ENCODE data around the gene COLGALT1. TPM values are rescaled to one million over a fixed set of nuclear protein-coding genes. Genes with fewer than 3 reads are reported as not detected.

COLGALT1 gene
- total RNA-seq, 1 experiment from 2014 or later = 25.5 TPM

DNA sequence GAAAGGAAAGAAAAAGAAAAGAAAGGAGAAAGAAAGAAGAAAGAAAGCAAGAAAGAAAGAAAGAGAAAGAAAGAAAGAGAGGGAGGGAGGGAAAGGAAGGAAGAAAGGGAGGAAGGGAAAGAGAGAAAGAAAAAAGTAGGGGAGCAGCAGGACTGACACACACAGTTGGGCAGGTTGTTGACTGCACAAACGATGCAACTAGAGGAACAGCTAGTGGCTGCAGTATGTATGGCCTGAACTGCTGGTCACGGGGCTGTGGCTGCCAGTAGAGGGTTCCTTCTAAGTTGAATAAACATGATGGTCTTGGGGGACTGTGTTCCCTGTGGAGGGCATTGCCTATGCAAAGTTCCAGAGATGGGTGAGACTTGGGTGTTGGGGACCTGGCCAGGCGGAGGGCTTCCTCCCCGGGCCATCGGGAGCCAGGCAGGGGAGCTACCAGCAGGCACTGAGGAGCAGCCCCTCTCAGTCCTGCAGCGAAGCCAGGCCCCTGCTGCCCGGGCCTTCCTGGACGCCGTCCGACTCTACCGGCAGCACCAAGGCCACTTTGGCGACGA is 16.7 kb upstream of the COLGALT1 start:
- H3K9me3 ChIP-seq (ENCODE audit: low read length) = no peaks in the 10 kb centered on the region
- H3K4me1 ChIP-seq (ENCODE audit: low read length) = peaks cover 10% of the 10 kb centered on the region
- H3K9ac ChIP-seq (ENCODE audit: low read length) = no peak overlapping the region
- H3K36me3 ChIP-seq (ENCODE audit: insufficient read depth, low read length) = no peaks in the 10 kb centered on the region
- H3K27me3 ChIP-seq (ENCODE audit: low read length) = no peaks in the 10 kb centered on the region
- no peak overlapping the region for H2AFZ ChIP-seq (ENCODE audit: low read length)
- H4K20me1 ChIP-seq (ENCODE audit: insufficient read depth, low read depth, low read length) = no peaks in the 10 kb centered on the region
- no peak overlapping the region for H3K27ac ChIP-seq (ENCODE audit: low read length)
- no peaks in the 10 kb centered on the region for H3K9me2 ChIP-seq (replicated peaks; ENCODE audit: insufficient read depth, low read length)
- H3K4me2 ChIP-seq (ENCODE audit: low read depth, low read length, poor library complexity, severe bottlenecking) = peak overlapping the region; percentile 56
- no peaks in the 10 kb centered on the region for H3K79me2 ChIP-seq (ENCODE audit: low read length)
- peak overlapping the region; percentile 17; the same call in 1 of the 2 replicates for H3K4me3 ChIP-seq (ENCODE audit: low read length)
- peak; percentile 72 for DNase-seq

DNA sequence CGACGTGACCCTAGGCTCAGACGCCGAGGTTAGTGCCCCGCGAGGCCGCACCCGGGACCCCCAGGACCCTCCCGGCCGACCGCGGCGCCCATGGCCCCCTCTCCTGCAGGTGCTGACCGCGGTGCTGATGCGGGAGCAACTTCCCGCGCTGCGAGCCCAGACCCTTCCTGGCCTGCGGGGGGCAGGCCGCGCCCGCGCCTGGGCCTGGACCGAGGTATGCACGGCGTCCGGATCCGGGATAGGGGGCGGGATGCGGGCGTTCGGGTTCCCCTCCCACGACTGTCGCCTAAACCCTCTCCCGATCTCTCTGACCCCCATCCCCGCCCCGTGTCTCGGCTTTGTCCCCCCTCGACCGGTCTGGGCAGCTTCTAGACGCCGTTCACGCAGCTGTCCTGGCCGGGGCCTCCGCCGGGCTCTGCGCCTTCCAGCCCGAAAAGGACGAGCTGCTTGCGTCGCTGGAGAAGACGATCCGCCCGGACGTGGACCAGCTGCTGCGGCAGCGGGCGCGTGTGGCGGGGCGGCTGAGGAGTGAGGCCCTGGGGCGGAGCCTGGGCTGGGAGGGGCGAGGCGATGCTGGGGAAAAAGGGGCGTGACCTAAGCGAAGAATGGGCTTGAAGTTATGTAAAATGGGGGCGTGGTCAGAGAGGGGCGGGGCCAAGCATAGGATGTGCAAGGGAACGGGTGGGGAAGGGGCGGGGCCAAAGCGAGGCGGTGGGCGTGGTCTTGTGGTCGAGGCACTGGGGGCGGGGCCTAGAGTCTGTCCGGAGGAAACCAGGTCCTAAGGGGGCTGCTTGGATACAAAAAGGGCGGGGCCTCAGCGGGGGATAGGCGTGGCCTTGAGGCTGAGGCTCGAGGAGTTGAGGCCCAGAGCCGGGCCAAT is 16.0 kb upstream of the COLGALT1 start:
- Histone ChIP-seq H3K9ac (ENCODE audit: low read length) (no peak overlapping the region; the same call in 1 of the 2 replicates), H3K9me3 (ENCODE audit: low read length) (no peaks in the 10 kb centered on the region), H3K9me2 (replicated peaks; ENCODE audit: insufficient read depth, low read length) (no peaks in the 10 kb centered on the region), H3K27me3 (ENCODE audit: low read length) (no peaks in the 10 kb centered on the region), H3K36me3 (ENCODE audit: insufficient read depth, low read length) (no peaks in the 10 kb centered on the region), H3K27ac (ENCODE audit: low read length) (no peak overlapping the region), H3K79me2 (ENCODE audit: low read length) (no peaks in the 10 kb centered on the region), H3K4me3 (ENCODE audit: low read length) (peak overlapping the region; percentile 17; the same call in 1 of the 2 replicates), H4K20me1 (ENCODE audit: insufficient read depth, low read depth, low read length) (no peaks in the 10 kb centered on the region), H3K4me2 (ENCODE audit: low read depth, low read length, poor library complexity, severe bottlenecking) (peak overlapping the region; percentile 56), H2AFZ (ENCODE audit: low read length) (no peak overlapping the region), H3K4me1 (ENCODE audit: low read length) (peaks cover 10% of the 10 kb centered on the region)
- peak; percentile 99 for DNase-seq

DNA sequence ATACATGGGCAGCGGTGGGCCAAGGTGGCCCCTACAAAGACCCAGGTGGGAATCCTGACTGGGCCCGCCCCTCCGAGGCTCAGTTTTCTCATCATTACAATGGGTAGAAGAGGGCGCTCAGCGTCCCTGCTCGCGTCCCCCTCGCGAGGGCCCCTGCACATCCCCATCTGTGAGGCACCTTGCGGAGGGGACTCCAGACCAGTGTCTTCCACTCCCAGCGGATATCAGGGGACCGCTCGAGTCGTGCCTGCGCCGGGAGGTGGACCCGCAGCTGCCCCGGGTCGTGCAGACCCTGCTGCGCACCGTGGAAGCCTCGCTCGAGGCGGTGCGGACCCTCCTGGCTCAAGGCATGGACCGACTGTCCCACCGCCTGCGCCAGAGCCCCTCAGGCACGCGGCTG is 15.3 kb upstream of the COLGALT1 start:
- Histone ChIP-seq H3K79me2 (ENCODE audit: low read length) (no peaks in the 10 kb centered on the region), H3K9me2 (replicated peaks; ENCODE audit: insufficient read depth, low read length) (no peaks in the 10 kb centered on the region), H3K9me3 (ENCODE audit: low read length) (no peaks in the 10 kb centered on the region), H3K27ac (ENCODE audit: low read length) (no peak overlapping the region), H4K20me1 (ENCODE audit: insufficient read depth, low read depth, low read length) (no peaks in the 10 kb centered on the region), H3K9ac (ENCODE audit: low read length) (no peak overlapping the region), H2AFZ (ENCODE audit: low read length) (no peak overlapping the region), H3K4me3 (ENCODE audit: low read length) (no peak overlapping the region), H3K27me3 (ENCODE audit: low read length) (no peaks in the 10 kb centered on the region), H3K36me3 (ENCODE audit: insufficient read depth, low read length) (no peaks in the 10 kb centered on the region), H3K4me1 (ENCODE audit: low read length) (peaks cover 10% of the 10 kb centered on the region), H3K4me2 (ENCODE audit: low read depth, low read length, poor library complexity, severe bottlenecking) (no peak overlapping the region)
- no peak for DNase-seq

DNA sequence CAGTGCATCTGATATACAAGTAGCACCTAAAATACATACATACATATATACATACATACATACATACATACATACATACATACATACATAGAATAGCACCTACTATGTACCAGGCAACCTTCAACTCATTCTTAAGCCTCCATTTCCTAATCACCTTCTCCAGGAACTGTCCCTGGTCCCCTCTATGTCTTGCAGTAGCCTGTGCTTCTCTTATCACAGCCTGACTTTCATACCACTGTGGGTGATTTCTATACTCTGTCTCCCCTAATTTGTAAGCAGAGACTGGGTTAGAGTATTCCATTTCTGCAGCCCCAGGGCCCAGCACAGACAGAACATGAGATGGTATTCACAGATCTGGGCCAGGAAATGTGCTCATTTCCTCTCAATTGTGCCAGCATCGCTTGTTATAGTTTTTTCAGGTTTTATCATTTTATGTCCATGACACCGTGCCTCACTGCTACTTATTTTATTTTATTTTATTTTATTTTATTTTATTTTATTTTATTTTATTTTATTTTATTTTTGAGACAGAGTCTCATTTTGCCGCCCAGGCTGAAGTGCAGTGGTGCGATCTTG is 14.2 kb upstream of the COLGALT1 start:
- Histone ChIP-seq H4K20me1 (ENCODE audit: insufficient read depth, low read depth, low read length) (no peaks in the 10 kb centered on the region), H3K9me3 (ENCODE audit: low read length) (no peaks in the 10 kb centered on the region), H3K9ac (ENCODE audit: low read length) (no peak overlapping the region), H3K79me2 (ENCODE audit: low read length) (no peaks in the 10 kb centered on the region), H3K36me3 (ENCODE audit: insufficient read depth, low read length) (no peaks in the 10 kb centered on the region), H3K4me2 (ENCODE audit: low read depth, low read length, poor library complexity, severe bottlenecking) (no peak overlapping the region), H3K9me2 (replicated peaks; ENCODE audit: insufficient read depth, low read length) (no peaks in the 10 kb centered on the region), H2AFZ (ENCODE audit: low read length) (no peak overlapping the region), H3K27me3 (ENCODE audit: low read length) (no peaks in the 10 kb centered on the region), H3K4me3 (ENCODE audit: low read length) (no peak overlapping the region), H3K27ac (ENCODE audit: low read length) (no peak overlapping the region), H3K4me1 (ENCODE audit: low read length) (peaks cover 10% of the 10 kb centered on the region)
- no peak for DNase-seq

DNA sequence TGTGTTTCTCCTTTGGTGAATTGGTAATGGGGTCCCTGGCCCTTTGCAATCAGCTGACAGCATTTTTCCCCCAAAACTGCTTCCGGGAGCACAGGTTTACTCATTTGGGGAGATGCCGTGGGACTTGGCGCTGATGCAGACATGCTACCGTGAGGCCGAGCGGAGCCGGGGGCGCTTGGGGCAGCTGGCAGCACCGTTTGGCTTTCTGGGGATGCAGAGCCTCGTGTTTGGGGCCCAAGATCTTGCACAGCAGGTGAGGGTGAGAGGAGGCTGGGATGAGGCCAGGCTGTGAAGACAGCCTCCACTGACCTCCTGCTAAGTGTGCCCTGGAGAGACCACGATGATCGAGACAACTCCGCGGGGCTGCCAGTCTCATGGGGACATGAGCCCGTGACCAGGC is 13.4 kb upstream of the COLGALT1 start:
- H3K4me3 ChIP-seq (ENCODE audit: low read length) = no peak overlapping the region
- no peaks in the 10 kb centered on the region for H4K20me1 ChIP-seq (ENCODE audit: insufficient read depth, low read depth, low read length)
- peaks cover 10% of the 10 kb centered on the region for H3K4me1 ChIP-seq (ENCODE audit: low read length)
- DNase-seq = no peak
- no peak overlapping the region for H2AFZ ChIP-seq (ENCODE audit: low read length)
- H3K27ac ChIP-seq (ENCODE audit: low read length) = no peak overlapping the region
- H3K36me3 ChIP-seq (ENCODE audit: insufficient read depth, low read length) = no peaks in the 10 kb centered on the region
- no peaks in the 10 kb centered on the region for H3K9me3 ChIP-seq (ENCODE audit: low read length)
- no peaks in the 10 kb centered on the region for H3K9me2 ChIP-seq (replicated peaks; ENCODE audit: insufficient read depth, low read length)
- H3K27me3 ChIP-seq (ENCODE audit: low read length) = no peaks in the 10 kb centered on the region
- no peak overlapping the region for H3K9ac ChIP-seq (ENCODE audit: low read length)
- H3K79me2 ChIP-seq (ENCODE audit: low read length) = no peaks in the 10 kb centered on the region
- no peak overlapping the region for H3K4me2 ChIP-seq (ENCODE audit: low read depth, low read length, poor library complexity, severe bottlenecking)

DNA sequence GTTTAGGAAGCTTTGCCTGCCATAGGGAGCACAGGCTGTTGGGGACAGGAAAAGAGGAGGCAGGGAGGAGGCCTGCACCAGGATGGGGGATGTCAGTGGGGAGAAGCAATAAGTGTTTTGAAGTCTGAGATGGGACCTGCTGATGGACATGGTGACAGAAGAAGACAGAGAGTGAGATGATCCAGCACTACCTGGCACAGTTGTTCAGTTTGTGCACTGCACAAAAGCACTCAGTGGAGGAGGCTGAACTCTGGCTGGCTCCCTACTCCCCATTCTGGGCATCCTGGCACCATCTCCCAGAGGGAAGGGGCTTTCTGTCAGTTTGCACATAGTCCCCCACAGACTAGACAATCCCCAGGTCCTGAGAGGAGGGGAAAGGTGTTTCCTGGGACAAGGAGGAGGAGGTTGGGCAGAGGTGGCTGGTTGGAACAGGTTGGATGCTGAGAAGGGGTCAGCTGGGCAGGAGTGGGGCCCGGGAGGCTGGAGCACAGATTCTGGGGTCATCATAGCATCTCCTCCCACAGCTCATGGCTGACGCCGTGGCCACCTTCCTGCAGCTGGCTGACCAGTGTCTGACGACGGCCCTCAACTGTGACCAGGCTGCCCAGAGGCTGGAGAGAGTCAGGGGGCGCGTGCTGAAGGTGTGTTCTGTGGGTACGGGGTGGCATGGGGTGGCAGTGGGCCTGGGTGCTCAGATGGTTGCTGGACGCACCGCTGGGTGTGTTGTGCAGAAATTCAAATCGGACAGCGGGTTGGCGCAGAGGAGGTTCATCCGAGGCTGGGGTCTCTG is 12.5 kb upstream of the COLGALT1 start:
- Histone ChIP-seq H3K9me2 (replicated peaks; ENCODE audit: insufficient read depth, low read length) (no peaks in the 10 kb centered on the region), H3K4me1 (ENCODE audit: low read length) (peaks cover 10% of the 10 kb centered on the region), H3K27ac (ENCODE audit: low read length) (no peak overlapping the region), H3K79me2 (ENCODE audit: low read length) (no peaks in the 10 kb centered on the region), H3K4me2 (ENCODE audit: low read depth, low read length, poor library complexity, severe bottlenecking) (no peak overlapping the region), H3K27me3 (ENCODE audit: low read length) (no peaks in the 10 kb centered on the region), H3K4me3 (ENCODE audit: low read length) (no peak overlapping the region), H3K9ac (ENCODE audit: low read length) (no peak overlapping the region), H4K20me1 (ENCODE audit: insufficient read depth, low read depth, low read length) (no peaks in the 10 kb centered on the region), H3K9me3 (ENCODE audit: low read length) (no peaks in the 10 kb centered on the region), H3K36me3 (ENCODE audit: insufficient read depth, low read length) (no peaks in the 10 kb centered on the region), H2AFZ (ENCODE audit: low read length) (no peak overlapping the region)
- DNase-seq = no peak

DNA sequence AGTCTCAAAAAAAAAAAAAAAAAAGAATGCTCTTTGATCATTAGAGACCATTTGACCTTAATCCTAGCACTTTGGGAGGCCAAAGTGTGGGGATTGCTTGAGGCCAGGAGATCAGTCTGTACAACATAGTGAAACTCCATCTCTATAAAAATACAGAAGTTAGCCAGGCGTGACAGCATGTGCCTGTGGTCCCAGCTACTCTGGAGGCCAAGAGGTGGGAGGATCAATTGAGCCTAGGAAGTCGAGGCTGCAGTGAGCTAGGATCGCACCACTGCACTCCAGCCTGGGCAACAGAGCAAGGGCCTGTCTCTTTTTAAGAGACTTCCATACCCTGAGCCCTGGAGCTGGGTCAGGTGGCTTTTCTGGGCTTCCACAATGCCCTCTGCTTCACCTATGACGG is 11.5 kb upstream of the COLGALT1 start:
- Histone ChIP-seq H3K4me3 (ENCODE audit: low read length) (no peak overlapping the region), H3K79me2 (ENCODE audit: low read length) (no peaks in the 10 kb centered on the region), H3K9me3 (ENCODE audit: low read length) (no peaks in the 10 kb centered on the region), H3K36me3 (ENCODE audit: insufficient read depth, low read length) (no peaks in the 10 kb centered on the region), H3K27me3 (ENCODE audit: low read length) (no peaks in the 10 kb centered on the region), H3K9me2 (replicated peaks; ENCODE audit: insufficient read depth, low read length) (no peaks in the 10 kb centered on the region), H3K4me1 (ENCODE audit: low read length) (peaks cover 6% of the 10 kb centered on the region), H4K20me1 (ENCODE audit: insufficient read depth, low read depth, low read length) (no peaks in the 10 kb centered on the region), H3K4me2 (ENCODE audit: low read depth, low read length, poor library complexity, severe bottlenecking) (no peak overlapping the region), H2AFZ (ENCODE audit: low read length) (no peak overlapping the region), H3K27ac (ENCODE audit: low read length) (no peak overlapping the region), H3K9ac (ENCODE audit: low read length) (no peak overlapping the region)
- DNase-seq = no peak

DNA sequence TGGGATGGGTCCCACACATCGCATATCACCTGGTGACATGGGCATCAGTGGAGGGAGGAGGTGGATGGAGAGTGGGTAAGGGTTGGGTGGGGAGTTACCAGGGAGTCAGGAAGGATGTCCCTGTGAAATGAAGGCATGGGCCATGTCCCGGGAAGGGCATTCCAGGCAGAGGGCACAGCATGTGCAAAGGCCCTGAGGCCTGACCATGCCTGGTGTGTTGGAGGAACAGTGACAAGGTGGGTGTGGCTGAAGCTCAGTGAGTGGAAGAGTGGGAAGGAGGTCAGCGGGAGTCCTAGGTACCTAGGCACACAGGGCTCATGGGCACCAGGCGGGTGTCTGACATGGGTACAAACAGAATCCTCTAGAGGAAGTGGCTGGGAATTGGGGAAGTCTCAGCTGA is 11.0 kb upstream of the COLGALT1 start:
- H3K36me3 ChIP-seq (ENCODE audit: insufficient read depth, low read length) = no peaks in the 10 kb centered on the region
- no peak overlapping the region for H3K4me2 ChIP-seq (ENCODE audit: low read depth, low read length, poor library complexity, severe bottlenecking)
- no peak overlapping the region for H3K27ac ChIP-seq (ENCODE audit: low read length)
- H3K27me3 ChIP-seq (ENCODE audit: low read length) = no peaks in the 10 kb centered on the region
- H3K4me3 ChIP-seq (ENCODE audit: low read length) = no peak overlapping the region
- H3K4me1 ChIP-seq (ENCODE audit: low read length) = peaks cover 2% of the 10 kb centered on the region
- H4K20me1 ChIP-seq (ENCODE audit: insufficient read depth, low read depth, low read length) = no peaks in the 10 kb centered on the region
- H3K9me3 ChIP-seq (ENCODE audit: low read length) = no peaks in the 10 kb centered on the region
- no peak overlapping the region for H3K9ac ChIP-seq (ENCODE audit: low read length)
- no peaks in the 10 kb centered on the region for H3K79me2 ChIP-seq (ENCODE audit: low read length)
- H2AFZ ChIP-seq (ENCODE audit: low read length) = no peak overlapping the region
- DNase-seq = no peak
- no peaks in the 10 kb centered on the region for H3K9me2 ChIP-seq (replicated peaks; ENCODE audit: insufficient read depth, low read length)

All from Karpas-422 (cell line).